ENCODE measurements around the gene C10orf90. TPM values are rescaled to one million over a fixed set of nuclear protein-coding genes. Genes with fewer than 3 reads are reported as not detected.

C10orf90 gene
- total RNA-seq, 1 donor, result not detected

DNA sequence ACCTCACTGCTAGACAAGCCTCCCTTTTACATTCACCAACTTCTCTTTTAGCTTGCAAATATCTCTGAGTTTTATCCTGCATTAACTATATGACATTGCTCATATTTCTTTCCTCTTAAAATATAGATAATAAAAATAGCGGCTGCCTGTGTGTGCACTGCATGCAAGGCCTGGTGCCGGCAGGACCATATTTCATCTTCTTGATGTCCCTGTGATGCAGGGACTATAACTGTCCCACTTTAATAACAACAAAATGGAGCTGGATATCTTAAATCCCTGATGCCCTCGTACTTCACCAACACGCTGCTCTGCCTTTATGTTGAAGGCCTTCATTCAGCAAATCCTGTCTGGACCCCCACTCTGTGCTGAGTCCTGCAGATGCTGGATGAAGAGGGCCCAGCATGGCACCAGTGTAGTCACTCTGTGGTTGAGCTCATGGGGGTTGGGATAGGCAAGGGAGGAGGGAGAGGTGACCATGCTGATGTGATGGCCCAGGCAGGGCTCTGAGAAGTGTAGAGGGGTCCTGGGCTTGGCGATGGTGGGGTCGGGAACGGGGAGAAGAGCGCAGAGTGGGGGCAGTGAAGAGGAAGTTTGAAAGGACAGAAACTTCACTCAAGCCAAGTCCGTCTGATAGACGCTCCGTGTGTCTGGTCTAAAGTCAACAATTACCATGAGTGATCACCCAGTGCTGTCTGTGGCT is 40.4 kb downstream of the C10orf90 start:
- H3K4me3 ChIP-seq (ENCODE audit: low read depth, low read length), result no peak overlapping the region
- DNase-seq (ENCODE audit: low read depth), result no peak
- TF ChIP-seq, protein P1, sequence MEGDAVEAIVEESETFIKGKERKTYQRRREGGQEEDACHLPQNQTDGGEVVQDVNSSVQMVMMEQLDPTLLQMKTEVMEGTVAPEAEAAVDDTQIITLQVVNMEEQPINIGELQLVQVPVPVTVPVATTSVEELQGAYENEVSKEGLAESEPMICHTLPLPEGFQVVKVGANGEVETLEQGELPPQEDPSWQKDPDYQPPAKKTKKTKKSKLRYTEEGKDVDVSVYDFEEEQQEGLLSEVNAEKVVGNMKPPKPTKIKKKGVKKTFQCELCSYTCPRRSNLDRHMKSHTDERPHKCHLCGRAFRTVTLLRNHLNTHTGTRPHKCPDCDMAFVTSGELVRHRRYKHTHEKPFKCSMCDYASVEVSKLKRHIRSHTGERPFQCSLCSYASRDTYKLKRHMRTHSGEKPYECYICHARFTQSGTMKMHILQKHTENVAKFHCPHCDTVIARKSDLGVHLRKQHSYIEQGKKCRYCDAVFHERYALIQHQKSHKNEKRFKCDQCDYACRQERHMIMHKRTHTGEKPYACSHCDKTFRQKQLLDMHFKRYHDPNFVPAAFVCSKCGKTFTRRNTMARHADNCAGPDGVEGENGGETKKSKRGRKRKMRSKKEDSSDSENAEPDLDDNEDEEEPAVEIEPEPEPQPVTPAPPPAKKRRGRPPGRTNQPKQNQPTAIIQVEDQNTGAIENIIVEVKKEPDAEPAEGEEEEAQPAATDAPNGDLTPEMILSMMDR (IDR thresholded peaks at IDR 0.05; ENCODE audit: insufficient read depth, low read depth, low read length), result no peak

DNA sequence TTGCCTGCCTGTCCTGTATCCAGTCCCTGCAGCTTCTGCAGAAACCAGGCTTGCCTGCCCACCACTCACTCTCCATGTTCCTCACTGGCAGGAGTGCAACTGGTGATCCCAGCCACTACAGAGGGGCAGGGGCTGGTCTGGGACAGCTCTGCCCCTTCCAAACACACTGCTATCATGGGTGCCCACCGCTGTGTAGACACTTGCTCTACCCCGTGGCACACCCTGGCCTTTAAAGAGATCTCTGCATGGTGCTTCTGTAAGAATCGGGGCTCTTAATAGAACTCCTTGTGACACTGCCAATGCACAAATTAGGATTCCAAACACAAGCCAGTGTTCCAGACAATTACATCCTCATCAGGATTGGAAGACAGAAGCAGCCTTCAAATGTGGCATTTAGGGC is 41.7 kb downstream of the C10orf90 start:
- H3K4me3 ChIP-seq (ENCODE audit: low read depth, low read length), result no peak overlapping the region
- TF ChIP-seq, protein P1 (IDR thresholded peaks at IDR 0.05; ENCODE audit: insufficient read depth, low read depth, low read length), result no peak
- no peak for DNase-seq (ENCODE audit: low read depth)

DNA sequence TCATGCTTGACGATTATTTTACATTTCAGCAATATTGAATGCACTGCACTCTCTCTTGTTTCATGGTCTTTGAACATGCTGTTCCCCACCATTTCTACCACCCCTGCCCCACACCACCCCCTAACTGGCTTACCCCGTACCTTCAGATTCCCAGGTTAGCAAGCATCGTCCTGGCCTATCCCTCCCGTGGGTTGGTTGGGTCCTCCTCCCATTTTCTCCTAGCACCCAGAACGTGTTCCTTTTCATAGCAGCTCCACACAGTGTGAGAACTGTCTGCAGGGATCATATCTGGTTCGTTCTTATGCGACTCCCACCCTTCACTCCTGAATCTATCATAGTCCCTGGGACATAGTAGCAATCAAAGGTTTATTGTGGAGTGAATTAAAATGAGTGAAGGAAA is 48.6 kb downstream of the C10orf90 start:
- TF ChIP-seq, protein P1 (IDR thresholded peaks at IDR 0.05; ENCODE audit: insufficient read depth, low read depth, low read length), result no peak
- no peak for DNase-seq (ENCODE audit: low read depth)

DNA sequence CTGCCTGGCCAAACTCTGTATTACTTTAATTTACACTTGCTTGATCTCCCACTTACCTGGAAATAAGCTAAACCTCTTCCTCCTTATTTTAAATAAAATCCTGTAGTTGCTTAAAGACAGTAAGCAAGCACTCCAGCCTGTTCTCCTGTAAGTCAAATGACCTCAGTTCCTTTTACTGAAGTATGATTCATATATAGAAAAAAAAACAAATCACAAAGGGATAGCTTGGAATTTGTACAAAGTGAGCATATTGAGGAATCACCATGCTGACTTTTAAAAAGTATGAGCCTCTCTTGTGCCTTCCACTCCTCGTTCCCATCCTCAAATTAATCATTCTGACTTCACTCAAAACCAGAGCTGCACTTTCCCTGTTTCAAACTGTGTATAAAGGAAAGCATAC is 52.0 kb downstream of the C10orf90 start:
- TF ChIP-seq, protein P1 (IDR thresholded peaks at IDR 0.05; ENCODE audit: insufficient read depth, low read depth, low read length), result no peak
- no peak for DNase-seq (ENCODE audit: low read depth)

More for the DNA sequence above, 48.6 kb downstream of the C10orf90 start:
- no peak overlapping the region for H3K4me3 ChIP-seq (ENCODE audit: low read depth, low read length)

GRCh38 chr10:126617733-126618132 is 52.8 kb downstream of the C10orf90 start:
- no peak for DNase-seq (ENCODE audit: low read depth)
- TF ChIP-seq, protein P1 (IDR thresholded peaks at IDR 0.05; ENCODE audit: insufficient read depth, low read depth, low read length), result no peak
- no peak overlapping the region for H3K4me3 ChIP-seq (ENCODE audit: low read depth, low read length)

More for the DNA sequence above, 52.0 kb downstream of the C10orf90 start:
- H3K4me3 ChIP-seq (ENCODE audit: low read depth, low read length), result no peak overlapping the region

DNA sequence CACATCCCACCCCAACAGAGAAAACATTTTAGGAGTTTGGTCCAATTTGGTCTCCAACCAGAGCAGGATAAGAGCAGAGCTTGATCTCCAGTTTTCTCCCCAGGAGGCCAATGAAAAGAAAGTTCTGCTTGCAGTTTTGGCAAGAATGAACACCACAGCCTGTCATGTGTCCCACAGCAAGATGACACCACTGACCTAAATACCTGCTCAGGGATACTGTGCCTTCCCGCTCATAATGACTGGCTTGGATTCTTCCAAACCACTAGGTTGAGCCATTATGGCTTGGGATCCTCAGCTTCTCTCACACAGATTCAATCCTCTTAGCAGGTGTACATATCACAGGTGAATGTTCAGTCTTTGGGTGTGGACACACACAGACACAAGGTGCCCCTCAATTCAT is 53.3 kb downstream of the C10orf90 start:
- DNase-seq (ENCODE audit: low read depth), result no peak
- TF ChIP-seq, protein P1 (IDR thresholded peaks at IDR 0.05; ENCODE audit: insufficient read depth, low read depth, low read length), result no peak
- no peak overlapping the region for H3K4me3 ChIP-seq (ENCODE audit: low read depth, low read length)

DNA sequence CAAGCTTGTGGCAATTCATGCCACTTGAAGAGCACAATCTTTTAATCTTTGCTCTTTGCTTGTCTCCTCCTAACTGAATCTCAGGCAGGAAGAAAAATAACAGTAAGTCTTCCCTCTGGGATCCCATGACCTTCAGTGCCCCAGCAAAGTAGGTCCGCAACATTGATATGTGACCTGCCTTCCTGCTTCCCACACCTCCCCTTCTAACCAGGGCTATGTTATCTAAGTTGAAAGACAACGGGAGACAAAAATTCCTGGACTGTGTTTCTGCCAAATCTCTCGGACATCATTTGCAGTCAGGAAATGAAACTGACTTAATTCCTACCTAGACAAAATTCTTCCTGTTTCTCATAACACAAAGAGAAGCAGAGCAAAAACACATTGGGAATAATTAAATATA is 53.8 kb downstream of the C10orf90 start:
- H3K4me3 ChIP-seq (ENCODE audit: low read depth, low read length), result no peak overlapping the region
- DNase-seq (ENCODE audit: low read depth), result no peak
- TF ChIP-seq, protein P1 (IDR thresholded peaks at IDR 0.05; ENCODE audit: insufficient read depth, low read depth, low read length), result no peak

Measured in fibroblast of villous mesenchyme (primary cell).